Suppressor macrophage treated with lipopolysaccharide for 4 hours (primary cell): ENCODE measurements around the gene CNRIP1.
"Not testable (repeated sequence)": the region's sequence is repeated elsewhere in the genome, so short reads cannot be mapped to it uniquely, and the experiment has no call there.

Experiments used
- DNase-seq: peaks from one replicate; pipeline ENCODE4 v3.0.0-alpha.2; 2020

Gene CNRIP1

GRCh38 chr2:68340226-68341061 lies 20.7 kb upstream of the CNRIP1 start:
- no peak for DNase-seq

GRCh38 chr2:68336192-68336591 lies 16.4 kb upstream of the CNRIP1 start:
- DNase-seq: no peak

- DNase-seq: no peak
Measured at GRCh38 chr2:68333931-68334330, 14.2 kb upstream of the CNRIP1 start.

- no peak for DNase-seq
Measured at GRCh38 chr2:68333009-68333408, 13.3 kb upstream of the CNRIP1 start.

- DNase-seq: peak; percentile 48
Measured at GRCh38 chr2:68330691-68331090, 10.9 kb upstream of the CNRIP1 start.

- DNase-seq: no peak
Measured at GRCh38 chr2:68328901-68329300, 9.2 kb upstream of the CNRIP1 start.

GRCh38 chr2:68325056-68325455 lies 5.3 kb upstream of the CNRIP1 start:
- no peak for DNase-seq

- no peak for DNase-seq
Measured at GRCh38 chr2:68320118-68320641, 431 bp upstream of the CNRIP1 start.

GRCh38 chr2:68318914-68319397 lies 793 bp downstream of the CNRIP1 start:
- peak; percentile 52 for DNase-seq

GRCh38 chr2:68317971-68318913 lies 1.5 kb downstream of the CNRIP1 start:
- no peak for DNase-seq

GRCh38 chr2:68316111-68316510 lies 3.6 kb downstream of the CNRIP1 start:
- DNase-seq: no peak

GRCh38 chr2:68311033-68311432 lies 8.7 kb downstream of the CNRIP1 start:
- DNase-seq: no peak

GRCh38 chr2:68309426-68309825 lies 10.3 kb downstream of the CNRIP1 start:
- DNase-seq: no peak

- DNase-seq: not testable (repeated sequence)
Measured at GRCh38 chr2:68303902-68304272, 15.9 kb downstream of the CNRIP1 start.

- no peak for DNase-seq
Measured at GRCh38 chr2:68303033-68303901, 16.5 kb downstream of the CNRIP1 start.

- no peak for DNase-seq
Measured at GRCh38 chr2:68302281-68302875, 17.4 kb downstream of the CNRIP1 start.

GRCh38 chr2:68295516-68295915 lies 24.2 kb downstream of the CNRIP1 start:
- no peak for DNase-seq

- no peak for DNase-seq
Measured at GRCh38 chr2:68294913-68295312, 24.8 kb downstream of the CNRIP1 start.

- DNase-seq: no peak
Measured at GRCh38 chr2:68294187-68294586, 25.6 kb downstream of the CNRIP1 start.

GRCh38 chr2:68293755-68294154 lies 26.0 kb downstream of the CNRIP1 start:
- no peak for DNase-seq

GRCh38 chr2:68293024-68293423 lies 26.7 kb downstream of the CNRIP1 start:
- no peak for DNase-seq

GRCh38 chr2:68292108-68292710 lies 27.5 kb downstream of the CNRIP1 start:
- no peak for DNase-seq
